Osteocyte (in vitro differentiated cells): Measurements from ENCODE around the gene REPIN1. TPM values are rescaled to one million over a fixed set of nuclear protein-coding genes. Genes with fewer than 3 reads are reported as not detected.

Experiments
- DNase-seq: peaks from one replicate; pipeline ENCODE4 v3.0.0; 2021; ENCODE audit warnings: mixed read lengths; ENCODE audit not compliant: unreplicated experiment; ENCODE audit errors: extremely low spot score
- H3K27ac Mint-ChIP-seq: one replicate; pipeline ENCODE4 v1.8.0; 2021; ENCODE audit warnings: mild to moderate bottlenecking, mixed read lengths; ENCODE audit not compliant: unreplicated experiment
- H3K27me3 Mint-ChIP-seq: one replicate; pipeline ENCODE4 v1.8.0; 2021; ENCODE audit warnings: mixed read lengths; ENCODE audit not compliant: unreplicated experiment
- H3K36me3 Mint-ChIP-seq: one replicate; pipeline ENCODE4 v1.8.0; 2021; ENCODE audit warnings: mixed read lengths; ENCODE audit not compliant: unreplicated experiment
- H3K4me1 Mint-ChIP-seq: one replicate; pipeline ENCODE4 v1.8.0; 2021; ENCODE audit warnings: mixed read lengths; ENCODE audit not compliant: unreplicated experiment
- H3K4me3 Mint-ChIP-seq: one replicate; pipeline ENCODE4 v1.8.0; 2021; ENCODE audit warnings: mild to moderate bottlenecking, moderate library complexity, mixed read lengths; ENCODE audit not compliant: unreplicated experiment
- H3K9me3 Mint-ChIP-seq: one replicate; pipeline ENCODE4 v1.8.0; 2021; ENCODE audit warnings: mixed read lengths; ENCODE audit not compliant: unreplicated experiment
- CTCF ChIP-seq: fragments of 200-600 bp; sonication (generic); IDR thresholded peaks from 2 replicates; pipeline ENCODE4 v1.5.0; 2021; ENCODE audit warnings: antibody characterized with exemption, mild to moderate bottlenecking, moderate library complexity
- total RNA-seq: library from RNA; stranded (reverse); gene quantifications from 2 replicates; pipeline ENCODE4 v1.2.1, GENCODE V29; 2021

REPIN1 gene
- total RNA-seq, 1 donor from 2014 or later = 66.3 TPM

- H3K27me3 Mint-ChIP-seq = no peaks in the 10 kb centered on the region
- TF ChIP-seq CTCF = no peak
- H3K9me3 Mint-ChIP-seq = no peaks in the 10 kb centered on the region
- H3K4me1 Mint-ChIP-seq = no peaks in the 10 kb centered on the region
- H3K36me3 Mint-ChIP-seq = no peaks in the 10 kb centered on the region
- H3K4me3 Mint-ChIP-seq = no peak overlapping the region
- no peak for DNase-seq
- no peak overlapping the region for H3K27ac Mint-ChIP-seq
Observed at GRCh38 chr7:150323682-150324372, 44.8 kb upstream of the REPIN1 start.

GRCh38 chr7:150324373-150324961, 44.2 kb upstream of the REPIN1 start:
- no peak for DNase-seq
- TF ChIP-seq CTCF = no peak
- no peaks in the 10 kb centered on the region for H3K4me1 Mint-ChIP-seq
- H3K9me3 Mint-ChIP-seq = no peaks in the 10 kb centered on the region
- no peak overlapping the region for H3K4me3 Mint-ChIP-seq
- H3K27me3 Mint-ChIP-seq = no peaks in the 10 kb centered on the region
- H3K27ac Mint-ChIP-seq = no peak overlapping the region
- no peaks in the 10 kb centered on the region for H3K36me3 Mint-ChIP-seq

GRCh38 chr7:150325110-150325611, 43.5 kb upstream of the REPIN1 start:
- DNase-seq = no peak
- no peak overlapping the region for H3K27ac Mint-ChIP-seq
- no peaks in the 10 kb centered on the region for H3K9me3 Mint-ChIP-seq
- H3K4me1 Mint-ChIP-seq = no peaks in the 10 kb centered on the region
- no peak for TF ChIP-seq CTCF
- H3K36me3 Mint-ChIP-seq = no peaks in the 10 kb centered on the region
- H3K27me3 Mint-ChIP-seq = no peaks in the 10 kb centered on the region
- no peak overlapping the region for H3K4me3 Mint-ChIP-seq

GRCh38 chr7:150325901-150326300, 42.7 kb upstream of the REPIN1 start:
- H3K27ac Mint-ChIP-seq = no peak overlapping the region
- H3K4me3 Mint-ChIP-seq = no peak overlapping the region
- H3K36me3 Mint-ChIP-seq = no peaks in the 10 kb centered on the region
- no peaks in the 10 kb centered on the region for H3K27me3 Mint-ChIP-seq
- no peak for DNase-seq
- no peak for TF ChIP-seq CTCF
- H3K4me1 Mint-ChIP-seq = no peaks in the 10 kb centered on the region
- no peaks in the 10 kb centered on the region for H3K9me3 Mint-ChIP-seq

- Mint-ChIP-seq H3K4me3 (no peak overlapping the region), H3K4me1 (no peaks in the 10 kb centered on the region), H3K27me3 (no peaks in the 10 kb centered on the region), H3K36me3 (no peaks in the 10 kb centered on the region), H3K9me3 (no peaks in the 10 kb centered on the region), H3K27ac (no peak overlapping the region)
- no peak for DNase-seq
- no peak for TF ChIP-seq CTCF
Observed at GRCh38 chr7:150326657-150327268, 41.9 kb upstream of the REPIN1 start.
